Measurements from ENCODE around the gene TRIOBP.

TRIOBP gene

GRCh38 chr22:37746366-37747079 is 49.7 kb downstream of the TRIOBP start:
- H3K27ac ChIP-seq = peak overlapping the region; percentile 95
- TF ChIP-seq, protein P1, sequence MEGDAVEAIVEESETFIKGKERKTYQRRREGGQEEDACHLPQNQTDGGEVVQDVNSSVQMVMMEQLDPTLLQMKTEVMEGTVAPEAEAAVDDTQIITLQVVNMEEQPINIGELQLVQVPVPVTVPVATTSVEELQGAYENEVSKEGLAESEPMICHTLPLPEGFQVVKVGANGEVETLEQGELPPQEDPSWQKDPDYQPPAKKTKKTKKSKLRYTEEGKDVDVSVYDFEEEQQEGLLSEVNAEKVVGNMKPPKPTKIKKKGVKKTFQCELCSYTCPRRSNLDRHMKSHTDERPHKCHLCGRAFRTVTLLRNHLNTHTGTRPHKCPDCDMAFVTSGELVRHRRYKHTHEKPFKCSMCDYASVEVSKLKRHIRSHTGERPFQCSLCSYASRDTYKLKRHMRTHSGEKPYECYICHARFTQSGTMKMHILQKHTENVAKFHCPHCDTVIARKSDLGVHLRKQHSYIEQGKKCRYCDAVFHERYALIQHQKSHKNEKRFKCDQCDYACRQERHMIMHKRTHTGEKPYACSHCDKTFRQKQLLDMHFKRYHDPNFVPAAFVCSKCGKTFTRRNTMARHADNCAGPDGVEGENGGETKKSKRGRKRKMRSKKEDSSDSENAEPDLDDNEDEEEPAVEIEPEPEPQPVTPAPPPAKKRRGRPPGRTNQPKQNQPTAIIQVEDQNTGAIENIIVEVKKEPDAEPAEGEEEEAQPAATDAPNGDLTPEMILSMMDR (conservative IDR thresholded peaks at IDR 0.05) = no peak
- 0 out of 2 replicates have a peak, but pooled peaks have one; percentile 4 for TF ChIP-seq ZFX (IDR thresholded peaks at IDR 0.05)

DNA sequence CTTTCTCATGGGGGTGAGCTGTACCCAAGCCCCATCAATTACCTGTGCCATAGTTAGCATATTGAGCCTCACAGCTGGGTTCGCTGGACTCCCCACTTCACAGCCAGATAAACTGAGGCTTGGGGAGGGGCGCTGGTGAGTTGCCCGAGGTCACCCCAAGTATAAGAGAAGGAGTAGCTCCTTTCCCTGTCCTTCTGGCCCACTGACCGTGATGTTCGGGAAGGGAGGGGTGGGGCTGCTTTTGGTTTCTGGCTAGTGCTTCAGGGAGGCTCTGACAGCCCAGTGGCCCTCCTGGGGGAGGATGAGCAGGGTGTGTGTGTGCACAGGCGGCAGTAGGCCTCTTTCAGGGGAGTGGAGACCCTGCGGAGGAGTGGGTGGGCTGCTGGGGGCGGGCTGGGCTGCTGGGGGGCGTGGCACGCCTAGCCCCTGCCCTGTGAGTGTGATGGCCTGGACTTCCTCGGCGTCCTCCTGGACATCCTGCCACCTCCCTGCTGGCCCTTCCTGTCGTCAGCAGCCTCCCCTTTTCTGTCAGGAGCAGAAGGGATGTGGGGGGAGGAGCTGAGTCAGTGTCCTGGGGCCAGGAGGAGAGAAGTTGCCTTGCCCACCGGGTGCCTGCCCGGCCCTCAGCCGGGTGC is 50.3 kb downstream of the TRIOBP start:
- TF ChIP-seq ZFX (IDR thresholded peaks at IDR 0.05) = no peak
- TF ChIP-seq, protein P1 (conservative IDR thresholded peaks at IDR 0.05) = no peak
- H3K27ac ChIP-seq = peak overlapping the region; percentile 95

- no peak for TF ChIP-seq ZFX (IDR thresholded peaks at IDR 0.05)
- TF ChIP-seq, protein P1 (conservative IDR thresholded peaks at IDR 0.05) = no peak
- H3K27ac ChIP-seq = no peak overlapping the region
These were observed 50.9 kb downstream of the TRIOBP start for GRCh38 chr22:37747715-37748100.

GRCh38 chr22:37748659-37749058 is 51.8 kb downstream of the TRIOBP start:
- H3K27ac ChIP-seq = no peak overlapping the region
- TF ChIP-seq, protein P1 (conservative IDR thresholded peaks at IDR 0.05) = no peak
- TF ChIP-seq ZFX (IDR thresholded peaks at IDR 0.05) = no peak

- no peak for TF ChIP-seq ZFX (IDR thresholded peaks at IDR 0.05)
- TF ChIP-seq, protein P1 (conservative IDR thresholded peaks at IDR 0.05) = no peak
- H3K27ac ChIP-seq = no peak overlapping the region
These were observed 52.4 kb downstream of the TRIOBP start for GRCh38 chr22:37749226-37749625.

- no peak for TF ChIP-seq ZFX (IDR thresholded peaks at IDR 0.05)
- TF ChIP-seq, protein P1 (conservative IDR thresholded peaks at IDR 0.05) = no peak
- no peak overlapping the region for H3K27ac ChIP-seq
These were observed 53.2 kb downstream of the TRIOBP start for GRCh38 chr22:37749831-37750595.
